ENCODE measurements around the gene AIG1. TPM values are rescaled to one million over a fixed set of nuclear protein-coding genes. Genes with fewer than 3 reads are reported as not detected.

The AIG1 gene
- total RNA-seq, 2 experiments from 2014 or later: 26.1 to 28.0 TPM

DNA sequence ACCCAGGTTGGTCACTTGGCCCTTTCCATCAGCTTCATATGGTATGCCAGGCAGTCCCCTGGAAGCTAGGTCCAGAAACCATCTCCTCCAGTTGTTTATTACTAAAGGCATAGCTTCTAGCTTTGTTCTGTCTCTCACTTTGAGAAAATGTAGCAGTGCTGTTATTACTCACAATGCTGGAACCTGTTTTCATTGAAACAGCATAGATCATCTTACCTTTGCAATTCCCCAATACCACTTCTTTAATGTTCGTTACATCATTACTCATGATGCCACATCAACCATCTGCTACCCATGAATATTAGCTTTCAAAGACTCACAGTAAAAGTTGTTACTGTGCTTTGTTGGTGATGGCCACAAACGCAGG is 301.5 kb downstream of the AIG1 start:
- intact Hi-C loops (cut with micrococcal nuclease): no loop called here
- Mint-ChIP-seq H3K4me3 (no peak overlapping the region), H3K9me3 (no peaks in the 10 kb centered on the region), H3K27me3 (ENCODE audit: low read depth) (no peaks in the 10 kb centered on the region), H3K36me3 (ENCODE audit: low read depth) (no peaks in the 10 kb centered on the region), H3K4me1 (ENCODE audit: low read depth) (no peaks in the 10 kb centered on the region), H3K27ac (no peak overlapping the region)
- CTCF ChIA-PET: no interaction called here
- no peak for DNase-seq

DNA sequence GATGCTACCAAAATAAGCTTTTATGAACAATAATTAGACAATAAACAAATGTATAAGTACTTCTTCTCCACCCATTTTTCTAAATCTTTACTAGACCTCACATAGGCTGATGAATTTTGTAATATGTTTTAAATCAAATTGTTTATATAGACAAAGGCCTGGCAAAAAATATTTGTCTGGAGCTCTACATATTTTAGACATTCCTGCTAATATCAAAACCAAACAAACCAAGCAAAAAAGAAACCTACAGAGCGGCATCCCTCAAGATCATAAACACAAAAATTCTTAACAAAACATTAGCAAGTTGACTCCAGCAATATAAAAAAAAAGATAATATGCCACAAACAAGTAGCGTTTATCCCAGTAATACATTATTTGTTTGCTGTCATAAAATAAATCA is 302.6 kb downstream of the AIG1 start:
- H3K27ac Mint-ChIP-seq: no peak overlapping the region
- H3K4me3 Mint-ChIP-seq: no peak overlapping the region
- no peaks in the 10 kb centered on the region for H3K36me3 Mint-ChIP-seq (ENCODE audit: low read depth)
- peaks cover 2% of the 10 kb centered on the region for H3K27me3 Mint-ChIP-seq (ENCODE audit: low read depth)
- CTCF ChIA-PET: no interaction called here
- no peak for DNase-seq
- intact Hi-C loops (cut with micrococcal nuclease): no loop called here
- H3K9me3 Mint-ChIP-seq: no peaks in the 10 kb centered on the region
- H3K4me1 Mint-ChIP-seq (ENCODE audit: low read depth): peaks cover 2% of the 10 kb centered on the region

DNA sequence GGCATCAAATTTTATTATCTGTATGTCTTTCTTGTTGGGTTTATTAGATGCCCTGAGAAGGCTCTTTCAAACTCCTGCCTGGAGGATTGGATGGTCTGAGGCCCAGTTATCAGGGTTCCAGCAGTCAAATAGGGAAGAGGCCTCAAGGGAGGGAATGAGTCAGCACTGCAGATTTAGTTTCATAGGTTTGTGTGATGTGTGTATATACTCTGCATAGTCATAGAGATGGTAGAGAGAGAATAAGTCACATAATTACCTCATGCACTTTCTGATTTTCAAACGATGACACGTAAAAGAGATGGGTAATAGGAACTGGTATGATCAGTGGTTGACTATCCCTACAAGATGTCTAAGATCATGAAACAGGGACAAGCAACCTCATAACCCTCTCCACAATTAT is 307.7 kb downstream of the AIG1 start:
- CTCF ChIA-PET: no interaction called here

DNA sequence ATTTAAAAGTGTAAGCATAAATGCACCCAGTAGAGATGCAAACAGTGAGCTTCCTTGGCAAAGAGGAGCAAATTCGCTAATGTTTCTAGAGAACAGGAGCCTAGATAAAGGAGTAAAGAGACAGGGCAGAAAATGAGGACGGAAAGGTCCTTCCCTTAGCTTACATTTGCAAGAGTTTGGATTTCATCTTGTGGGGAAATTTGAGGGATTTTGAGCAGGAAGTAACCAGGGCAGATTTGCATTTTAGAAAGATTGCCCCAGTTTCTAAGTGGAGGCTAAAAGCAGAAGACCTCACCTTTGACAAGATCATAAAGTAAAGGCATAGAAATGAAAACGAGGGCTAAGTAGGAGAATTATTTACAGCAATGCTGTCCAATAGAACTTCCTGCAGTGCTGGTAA is 309.3 kb downstream of the AIG1 start:
- H3K4me1 Mint-ChIP-seq (ENCODE audit: low read depth): peaks cover 6% of the 10 kb centered on the region
- H3K36me3 Mint-ChIP-seq (ENCODE audit: low read depth): no peaks in the 10 kb centered on the region
- CTCF ChIA-PET: interaction anchor here (0.7 to 0.9 kb wide), 2 partner anchors 515 to 678 kb away, joined by 3 read pairs; no protein-coding TSS in a partner anchor
- peaks cover 2% of the 10 kb centered on the region for H3K27me3 Mint-ChIP-seq (ENCODE audit: low read depth)
- no peaks in the 10 kb centered on the region for H3K9me3 Mint-ChIP-seq
- no peak overlapping the region for H3K4me3 Mint-ChIP-seq
- DNase-seq: no peak
- intact Hi-C loops (cut with micrococcal nuclease): no loop called here
- H3K27ac Mint-ChIP-seq: no peak overlapping the region

More for the DNA sequence above, 307.7 kb downstream of the AIG1 start:
- no peaks in the 10 kb centered on the region for H3K36me3 Mint-ChIP-seq (ENCODE audit: low read depth)
- DNase-seq: peak; percentile 6
- no peak overlapping the region for H3K4me3 Mint-ChIP-seq
- H3K4me1 Mint-ChIP-seq (ENCODE audit: low read depth): peaks cover 6% of the 10 kb centered on the region
- H3K9me3 Mint-ChIP-seq: no peaks in the 10 kb centered on the region
- peaks cover 2% of the 10 kb centered on the region for H3K27me3 Mint-ChIP-seq (ENCODE audit: low read depth)
- intact Hi-C loops (cut with micrococcal nuclease): no loop called here
- H3K27ac Mint-ChIP-seq: no peak overlapping the region

DNA sequence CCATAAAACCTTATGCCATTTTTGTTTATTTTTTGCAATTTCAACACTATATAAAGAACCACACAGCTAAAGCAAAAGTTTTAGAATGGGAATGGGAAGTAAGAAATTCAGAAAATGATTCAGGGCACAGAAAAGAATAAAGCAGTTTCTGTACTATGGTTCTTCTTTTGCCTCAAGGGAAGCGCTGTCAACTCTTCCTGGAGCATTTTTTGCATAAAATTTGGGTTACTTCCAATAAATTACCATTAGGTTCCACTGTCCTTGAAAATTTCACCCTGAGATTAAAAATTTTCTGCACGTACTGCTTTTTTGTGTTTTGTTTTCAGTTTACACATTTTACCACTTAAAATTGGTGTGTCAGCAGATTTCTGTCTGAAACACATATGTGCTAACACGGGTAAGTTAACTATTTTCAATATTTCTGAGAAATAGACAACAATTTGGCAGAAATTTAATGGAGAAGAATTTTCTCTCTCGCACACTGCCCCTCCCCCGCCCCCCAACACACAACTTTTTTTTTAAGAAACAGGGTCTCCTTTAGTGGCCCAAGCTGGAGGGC is 310.2 kb downstream of the AIG1 start:
- no peak for DNase-seq
- intact Hi-C loops (cut with micrococcal nuclease): no loop called here
- Mint-ChIP-seq H3K27ac (no peak overlapping the region), H3K36me3 (ENCODE audit: low read depth) (no peaks in the 10 kb centered on the region), H3K27me3 (ENCODE audit: low read depth) (peaks cover 2% of the 10 kb centered on the region), H3K4me3 (no peak overlapping the region), H3K9me3 (no peaks in the 10 kb centered on the region), H3K4me1 (ENCODE audit: low read depth) (peaks cover 6% of the 10 kb centered on the region)
- CTCF ChIA-PET: no interaction called here

DNA sequence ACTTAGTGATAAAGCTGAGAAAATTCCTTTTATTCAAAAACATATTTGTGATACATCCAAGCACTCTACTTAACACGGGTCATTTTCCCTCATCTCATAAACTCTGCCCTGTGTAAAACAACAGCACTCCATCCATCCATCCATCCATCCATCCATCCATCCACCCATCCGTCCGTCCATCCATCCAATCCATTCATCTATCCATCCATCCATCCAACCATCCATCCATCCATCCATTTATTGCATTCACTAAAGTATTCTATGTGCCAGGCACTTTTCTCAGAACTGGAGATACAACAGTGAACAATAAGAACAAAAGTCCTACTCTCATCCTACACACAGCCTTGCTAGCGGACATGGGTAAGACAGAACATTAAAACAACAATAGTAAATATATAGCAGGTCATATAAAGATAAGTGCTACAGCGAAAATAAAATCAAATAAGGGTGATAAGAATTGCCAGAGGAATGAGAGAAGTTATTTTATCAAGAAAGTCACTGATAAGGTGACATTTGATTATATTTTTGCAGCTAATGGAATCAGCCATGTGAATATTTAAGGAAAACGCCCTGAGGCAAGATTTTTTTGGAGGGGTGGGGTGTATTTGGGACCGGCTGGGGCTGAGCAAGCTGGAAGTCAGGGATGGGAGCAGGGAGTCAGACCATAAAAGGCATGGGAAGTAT is 311.7 kb downstream of the AIG1 start:
- Mint-ChIP-seq H3K27ac (no peak overlapping the region), H3K27me3 (ENCODE audit: low read depth) (peaks cover 5% of the 10 kb centered on the region), H3K9me3 (no peaks in the 10 kb centered on the region), H3K4me3 (no peak overlapping the region), H3K36me3 (ENCODE audit: low read depth) (no peaks in the 10 kb centered on the region), H3K4me1 (ENCODE audit: low read depth) (peaks cover 6% of the 10 kb centered on the region)
- intact Hi-C loops (cut with micrococcal nuclease): no loop called here
- CTCF ChIA-PET: no interaction called here
- DNase-seq: no peak

DNA sequence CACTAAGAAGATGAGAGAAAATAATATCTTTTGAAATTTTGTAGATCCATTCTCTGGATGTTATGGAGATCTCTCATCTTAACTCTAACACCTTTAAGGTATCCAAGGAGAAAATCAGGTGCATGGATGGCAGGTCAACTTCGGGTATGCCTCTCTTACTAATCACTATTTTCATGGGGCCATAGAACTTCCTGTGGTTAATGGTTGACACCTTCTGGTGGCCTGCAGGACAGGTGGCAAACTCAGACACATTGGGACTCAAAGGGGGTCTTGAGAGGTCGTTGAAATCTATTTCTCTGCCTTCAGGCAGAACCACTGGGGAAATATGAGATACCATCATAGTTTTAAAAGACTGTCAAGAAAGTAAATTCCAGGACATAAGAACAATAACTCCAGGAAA is 313.3 kb downstream of the AIG1 start:
- no peaks in the 10 kb centered on the region for H3K36me3 Mint-ChIP-seq (ENCODE audit: low read depth)
- no peak overlapping the region for H3K4me3 Mint-ChIP-seq
- H3K9me3 Mint-ChIP-seq: peaks cover 6% of the 10 kb centered on the region
- no peaks in the 10 kb centered on the region for H3K4me1 Mint-ChIP-seq (ENCODE audit: low read depth)
- CTCF ChIA-PET: no interaction called here
- H3K27ac Mint-ChIP-seq: no peak overlapping the region
- intact Hi-C loops (cut with micrococcal nuclease): no loop called here
- no peak for DNase-seq
- H3K27me3 Mint-ChIP-seq (ENCODE audit: low read depth): peaks cover 8% of the 10 kb centered on the region

DNA sequence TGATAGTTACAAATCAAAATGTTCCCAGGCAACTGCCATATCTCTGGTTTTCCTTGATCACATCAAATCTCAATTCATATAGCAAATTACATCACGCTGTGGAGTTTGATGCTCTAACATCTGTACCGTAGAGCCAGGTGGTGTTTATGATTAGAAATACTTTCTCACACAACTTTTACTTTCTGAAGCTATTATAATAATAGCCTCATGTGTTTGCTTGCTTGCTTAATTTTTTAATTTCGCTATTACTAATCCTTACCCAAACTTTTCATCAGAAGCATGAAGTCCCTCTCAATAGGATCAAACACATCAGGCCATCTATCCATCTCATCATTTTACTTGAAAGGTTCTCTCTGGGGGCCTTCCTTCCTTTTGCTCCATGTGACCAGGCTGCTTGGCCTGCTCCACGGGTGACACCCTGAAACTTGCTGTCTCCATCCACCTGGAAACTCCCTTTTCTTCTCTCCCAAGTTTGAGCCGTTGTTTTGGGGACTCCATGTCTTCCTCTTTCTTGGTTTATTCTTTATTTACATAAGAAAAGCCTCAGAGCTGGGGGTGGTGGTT is 314.4 kb downstream of the AIG1 start:
- no peaks in the 10 kb centered on the region for H3K36me3 Mint-ChIP-seq (ENCODE audit: low read depth)
- H3K27me3 Mint-ChIP-seq (ENCODE audit: low read depth): peaks cover 8% of the 10 kb centered on the region
- H3K27ac Mint-ChIP-seq: no peak overlapping the region
- H3K4me1 Mint-ChIP-seq (ENCODE audit: low read depth): no peaks in the 10 kb centered on the region
- CTCF ChIA-PET: interaction anchor here (0.6 kb wide), 1 partner anchor 26 kb away, joined by 9 read pairs; no protein-coding TSS in a partner anchor
- intact Hi-C loops (cut with micrococcal nuclease): no loop called here
- no peak for DNase-seq
- H3K9me3 Mint-ChIP-seq: peaks cover 6% of the 10 kb centered on the region
- H3K4me3 Mint-ChIP-seq: no peak overlapping the region

DNA sequence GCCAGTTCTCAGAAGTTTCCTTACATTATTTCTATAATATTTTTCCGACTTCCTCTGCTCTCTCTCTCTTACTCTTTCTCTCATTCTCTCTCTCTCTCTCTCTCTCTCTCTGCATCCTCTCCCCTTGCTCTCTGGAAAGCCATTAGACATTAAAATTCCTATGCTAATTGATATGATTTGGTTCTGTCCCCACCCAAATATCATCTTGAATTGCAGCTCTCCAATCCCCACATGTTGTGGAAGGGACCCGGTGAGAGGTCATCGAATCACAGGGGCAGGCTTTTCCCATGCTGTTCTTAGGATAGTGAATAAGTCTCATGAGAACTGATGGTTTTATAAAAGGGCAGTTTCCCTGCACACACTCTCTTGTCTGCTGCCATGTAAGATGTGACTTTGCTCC is 315.7 kb downstream of the AIG1 start:
- Mint-ChIP-seq H3K4me3 (no peak overlapping the region), H3K9me3 (peaks cover 6% of the 10 kb centered on the region), H3K36me3 (ENCODE audit: low read depth) (no peaks in the 10 kb centered on the region), H3K4me1 (ENCODE audit: low read depth) (no peaks in the 10 kb centered on the region), H3K27me3 (ENCODE audit: low read depth) (peaks cover 14% of the 10 kb centered on the region), H3K27ac (no peak overlapping the region)
- CTCF ChIA-PET: no interaction called here
- DNase-seq: no peak
- intact Hi-C loops (cut with micrococcal nuclease): no loop called here

DNA sequence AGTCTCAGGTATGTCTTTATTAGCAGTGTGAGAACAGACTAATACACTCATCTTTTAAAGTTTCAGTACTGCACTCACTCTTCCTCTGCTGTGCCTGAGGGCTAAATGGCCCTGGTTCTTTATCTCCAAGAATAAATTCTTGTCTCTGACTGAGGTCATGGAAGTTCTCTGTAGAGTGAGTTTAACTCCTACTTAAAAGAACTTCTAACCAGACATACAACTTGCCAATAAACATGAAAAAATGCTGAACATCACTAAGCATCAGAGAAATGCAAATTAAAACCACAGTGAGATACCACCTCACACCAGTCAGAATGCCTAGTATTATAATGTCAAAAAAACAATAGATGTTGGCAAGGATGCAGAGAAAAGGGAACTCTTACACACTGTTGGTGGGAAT is 316.2 kb downstream of the AIG1 start:
- Mint-ChIP-seq H3K9me3 (peaks cover 6% of the 10 kb centered on the region), H3K27ac (no peak overlapping the region), H3K36me3 (ENCODE audit: low read depth) (no peaks in the 10 kb centered on the region), H3K27me3 (ENCODE audit: low read depth) (peaks cover 14% of the 10 kb centered on the region), H3K4me1 (ENCODE audit: low read depth) (no peaks in the 10 kb centered on the region), H3K4me3 (no peak overlapping the region)
- CTCF ChIA-PET: no interaction called here
- intact Hi-C loops (cut with micrococcal nuclease): no loop called here
- no peak for DNase-seq

DNA sequence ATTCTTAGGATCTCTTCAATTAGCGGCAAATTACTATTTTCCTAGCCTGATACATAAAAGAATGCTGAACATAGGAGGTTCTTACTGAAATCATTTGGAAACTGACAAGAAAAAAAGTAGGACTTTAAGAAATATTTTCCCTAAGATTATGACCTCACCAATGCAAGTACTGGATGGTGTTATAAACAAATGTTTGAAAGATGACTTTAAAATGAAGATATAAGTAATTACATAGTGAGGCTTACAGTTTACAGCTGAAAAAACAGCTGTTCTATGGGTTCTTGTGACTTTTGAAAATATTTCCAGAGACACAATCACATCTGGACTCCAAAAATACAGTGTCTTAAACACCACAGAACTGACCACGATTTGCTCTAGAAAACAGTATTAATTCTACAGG is 324.9 kb downstream of the AIG1 start:
- no peak for DNase-seq
- H3K4me3 Mint-ChIP-seq: no peak overlapping the region
- H3K4me1 Mint-ChIP-seq (ENCODE audit: low read depth): no peaks in the 10 kb centered on the region
- no peak overlapping the region for H3K27ac Mint-ChIP-seq
- CTCF ChIA-PET: no interaction called here
- H3K27me3 Mint-ChIP-seq (ENCODE audit: low read depth): peaks cover 1% of the 10 kb centered on the region
- H3K36me3 Mint-ChIP-seq (ENCODE audit: low read depth): no peaks in the 10 kb centered on the region
- no peaks in the 10 kb centered on the region for H3K9me3 Mint-ChIP-seq
- intact Hi-C loops (cut with micrococcal nuclease): no loop called here

DNA sequence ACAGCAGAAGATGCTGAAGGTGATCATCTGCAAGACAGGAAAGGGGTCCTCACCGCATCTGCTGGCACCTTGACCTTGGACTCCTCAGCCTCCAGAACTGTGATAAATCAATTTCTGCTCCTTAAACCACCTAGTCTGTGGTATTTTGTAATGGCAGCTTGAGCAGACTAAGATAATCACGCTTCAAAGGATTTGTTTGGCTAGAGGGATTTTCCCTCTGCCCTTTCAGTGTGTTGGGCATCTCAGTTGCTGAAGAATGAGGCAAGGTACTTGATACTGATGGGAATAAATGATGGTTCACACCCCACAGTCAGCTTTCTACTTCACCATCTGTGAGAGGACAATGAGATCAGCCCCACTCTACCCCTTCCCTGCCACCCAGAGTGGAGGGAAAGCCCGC is 329.6 kb downstream of the AIG1 start:
- no peaks in the 10 kb centered on the region for H3K36me3 Mint-ChIP-seq (ENCODE audit: low read depth)
- H3K4me3 Mint-ChIP-seq: no peak overlapping the region
- no peak for DNase-seq
- no peaks in the 10 kb centered on the region for H3K27me3 Mint-ChIP-seq (ENCODE audit: low read depth)
- H3K4me1 Mint-ChIP-seq (ENCODE audit: low read depth): no peaks in the 10 kb centered on the region
- intact Hi-C loops (cut with micrococcal nuclease): no loop called here
- CTCF ChIA-PET: no interaction called here
- H3K9me3 Mint-ChIP-seq: no peaks in the 10 kb centered on the region
- H3K27ac Mint-ChIP-seq: no peak overlapping the region

Measured in activated naive CD4-positive, alpha-beta T cell treated with anti-CD3 and anti-CD28 coated beads for 36 hours (primary cell).